OCI-LY3 (cell line): Measurements from ENCODE around the gene MT1M.

Source experiments
- EZH2phosphoT487 ChIP-seq: fragments of 200-600 bp; shearing (Covaris generic); IDR thresholded peaks from 2 replicates; pipeline ENCODE4 v1.6.1; 2018; ENCODE audit warnings: antibody characterized with exemption, mixed run types, low read depth
- TF ChIP-seq, protein P1 (sequence below): fragments of 200-600, 300-600 bp; sonication (generic); IDR thresholded peaks from 2 replicates; pipeline ENCODE4 v1.5.1; 2014; ENCODE audit warnings: antibody characterized with exemption, low read length, low read depth

DNA sequence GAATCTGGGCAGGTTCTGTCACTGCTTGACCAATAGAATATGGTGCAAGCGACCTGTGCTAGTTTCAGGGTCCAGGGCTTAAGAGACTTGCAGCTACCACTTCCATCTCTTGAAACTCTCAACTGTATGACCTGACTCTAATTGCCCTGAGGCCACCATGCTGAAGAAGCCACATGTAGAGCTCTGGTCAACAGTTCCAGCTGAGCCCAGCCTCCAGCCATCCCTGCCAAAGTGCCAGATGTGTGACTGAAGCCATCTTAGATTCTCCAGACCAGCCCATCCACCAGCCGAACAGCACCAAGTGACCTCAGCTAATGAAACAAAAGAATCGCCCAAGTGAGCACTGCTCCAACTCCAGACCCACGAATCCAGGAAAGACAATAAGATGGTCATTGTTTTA, 27.5 kb upstream of the MT1M start:
- TF ChIP-seq, protein P1, sequence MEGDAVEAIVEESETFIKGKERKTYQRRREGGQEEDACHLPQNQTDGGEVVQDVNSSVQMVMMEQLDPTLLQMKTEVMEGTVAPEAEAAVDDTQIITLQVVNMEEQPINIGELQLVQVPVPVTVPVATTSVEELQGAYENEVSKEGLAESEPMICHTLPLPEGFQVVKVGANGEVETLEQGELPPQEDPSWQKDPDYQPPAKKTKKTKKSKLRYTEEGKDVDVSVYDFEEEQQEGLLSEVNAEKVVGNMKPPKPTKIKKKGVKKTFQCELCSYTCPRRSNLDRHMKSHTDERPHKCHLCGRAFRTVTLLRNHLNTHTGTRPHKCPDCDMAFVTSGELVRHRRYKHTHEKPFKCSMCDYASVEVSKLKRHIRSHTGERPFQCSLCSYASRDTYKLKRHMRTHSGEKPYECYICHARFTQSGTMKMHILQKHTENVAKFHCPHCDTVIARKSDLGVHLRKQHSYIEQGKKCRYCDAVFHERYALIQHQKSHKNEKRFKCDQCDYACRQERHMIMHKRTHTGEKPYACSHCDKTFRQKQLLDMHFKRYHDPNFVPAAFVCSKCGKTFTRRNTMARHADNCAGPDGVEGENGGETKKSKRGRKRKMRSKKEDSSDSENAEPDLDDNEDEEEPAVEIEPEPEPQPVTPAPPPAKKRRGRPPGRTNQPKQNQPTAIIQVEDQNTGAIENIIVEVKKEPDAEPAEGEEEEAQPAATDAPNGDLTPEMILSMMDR = no peak
- TF ChIP-seq EZH2phosphoT487 = no peak
